Measurements from ENCODE around the gene ELOB.

ELOB gene

GRCh38 chr16:2810651-2811050, 33.6 kb upstream of the ELOB start:
- DNase-seq (ENCODE audit: low read depth, low spot score), result no peak

- DNase-seq (ENCODE audit: low read depth, low spot score), result no peak
These were observed 32.2 kb upstream of the ELOB start for GRCh38 chr16:2809149-2809760.

- DNase-seq (ENCODE audit: low read depth, low spot score), result no peak
These were observed 31.1 kb upstream of the ELOB start for GRCh38 chr16:2808181-2808580.

- DNase-seq (ENCODE audit: low read depth, low spot score), result no peak
These were observed 29.2 kb upstream of the ELOB start for GRCh38 chr16:2806286-2806685.

GRCh38 chr16:2804728-2805127, 27.6 kb upstream of the ELOB start:
- no peak for DNase-seq (ENCODE audit: low read depth, low spot score)

- no peak for DNase-seq (ENCODE audit: low read depth, low spot score)
These were observed 26.6 kb upstream of the ELOB start for GRCh38 chr16:2803545-2804195.

- DNase-seq (ENCODE audit: low read depth, low spot score), result no peak
These were observed 22.8 kb upstream of the ELOB start for GRCh38 chr16:2799859-2800226.

DNA sequence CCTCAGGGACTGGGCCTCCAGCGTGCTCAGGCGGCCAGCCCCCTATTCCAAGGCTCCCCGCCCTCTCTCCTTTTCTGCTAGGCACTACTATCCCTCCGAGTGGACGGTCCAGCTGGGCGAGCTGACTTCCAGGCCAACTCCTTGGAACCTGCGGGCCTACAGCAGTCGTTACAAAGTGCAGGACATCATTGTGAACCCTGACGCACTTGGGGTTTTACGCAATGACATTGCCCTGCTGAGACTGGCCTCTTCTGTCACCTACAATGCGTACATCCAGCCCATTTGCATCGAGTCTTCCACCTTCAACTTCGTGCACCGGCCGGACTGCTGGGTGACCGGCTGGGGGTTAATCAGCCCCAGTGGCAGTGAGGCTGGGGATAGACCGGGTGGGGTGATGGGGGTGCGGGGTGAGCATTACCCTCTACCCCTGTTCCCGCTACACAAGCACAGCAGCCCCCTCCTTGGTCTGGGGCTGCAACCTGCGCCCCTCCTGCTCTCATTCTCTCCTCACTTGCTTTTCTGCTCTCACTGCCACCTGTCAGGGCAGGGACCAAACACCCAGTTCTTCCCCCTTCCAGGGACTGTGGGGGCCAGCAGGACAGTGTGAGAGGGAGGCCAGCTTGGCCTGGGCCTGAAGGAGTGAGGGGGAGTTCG, 22.3 kb upstream of the ELOB start:
- no peak for DNase-seq (ENCODE audit: low read depth, low spot score)

DNA sequence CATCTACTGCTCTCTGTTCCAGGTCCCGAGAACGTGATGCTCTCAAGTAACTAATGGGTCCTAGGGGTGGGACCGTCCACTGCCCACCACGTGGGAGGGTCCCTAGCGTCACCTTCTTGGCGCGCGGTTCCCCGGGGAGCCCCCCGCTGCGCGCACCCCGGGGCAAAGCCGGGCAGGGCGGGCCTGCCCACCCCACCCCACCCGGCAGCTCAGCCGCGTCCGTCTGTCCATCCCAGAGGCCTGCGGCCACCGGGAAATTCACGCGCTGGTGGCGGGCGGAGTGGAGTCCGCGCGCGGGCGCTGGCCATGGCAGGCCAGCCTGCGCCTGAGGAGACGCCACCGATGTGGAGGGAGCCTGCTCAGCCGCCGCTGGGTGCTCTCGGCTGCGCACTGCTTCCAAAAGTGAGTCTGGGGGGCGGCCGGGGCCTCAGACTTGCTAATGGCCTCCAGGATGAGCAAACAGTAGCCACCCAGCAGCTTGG, 21.7 kb upstream of the ELOB start:
- DNase-seq (ENCODE audit: low read depth, low spot score), result no peak

- DNase-seq (ENCODE audit: low read depth, low spot score), result no peak
These were observed 18.5 kb upstream of the ELOB start for GRCh38 chr16:2795395-2796143.

GRCh38 chr16:2792940-2793339, 15.9 kb upstream of the ELOB start:
- DNase-seq (ENCODE audit: low read depth, low spot score), result no peak

- no peak for DNase-seq (ENCODE audit: low read depth, low spot score)
These were observed 14.1 kb upstream of the ELOB start for GRCh38 chr16:2791174-2791573.

DNA sequence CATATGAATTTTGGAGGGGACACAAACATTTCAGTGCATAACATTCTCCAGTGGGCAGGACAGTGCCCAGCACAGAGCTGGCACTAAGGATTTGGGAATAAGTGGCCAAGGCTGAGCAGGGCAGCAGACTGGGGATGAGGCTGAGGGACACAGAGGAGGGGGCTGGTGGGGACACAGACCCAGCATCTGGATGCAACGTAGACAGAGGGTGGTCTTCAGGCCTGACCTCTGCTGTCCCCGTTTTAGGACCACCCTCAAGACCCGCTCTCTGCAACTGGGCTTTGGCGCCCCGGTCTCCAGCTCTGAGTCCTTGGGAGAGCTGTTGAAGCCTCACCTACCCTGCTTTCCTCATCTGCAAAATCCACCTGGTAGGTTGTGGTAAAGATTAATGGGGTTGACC, 13.6 kb upstream of the ELOB start:
- DNase-seq (ENCODE audit: low read depth, low spot score), result no peak

- no peak for DNase-seq (ENCODE audit: low read depth, low spot score)
These were observed 10.9 kb upstream of the ELOB start for GRCh38 chr16:2787961-2788360.

DNA sequence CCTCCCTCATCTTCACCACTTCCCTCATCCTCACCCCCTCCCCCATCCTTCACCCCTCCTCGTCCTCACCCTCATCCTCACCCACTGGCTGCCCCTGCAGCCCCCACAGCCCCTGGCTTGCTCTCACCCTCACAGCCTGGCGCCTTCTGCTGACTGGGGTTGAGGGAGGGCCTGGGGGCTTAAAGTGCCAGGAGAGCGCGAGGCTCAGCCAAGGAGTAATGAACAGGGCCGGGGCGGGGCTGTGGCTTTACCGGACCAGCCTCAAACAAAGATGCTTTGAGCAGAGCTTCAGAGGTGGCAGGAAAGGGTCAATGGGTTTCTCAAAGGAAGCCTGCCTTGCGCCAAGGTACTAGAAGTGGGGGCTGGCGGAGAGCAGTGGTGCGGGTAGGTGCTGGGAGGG, 10.3 kb upstream of the ELOB start, which contains the start of gene PRSS33:
PRSS33 (minus strand) TSS at position 155 of the 400 bp plus-strand sequence. CDS start 1,013 bp downstream, outside the sequence.
- no peak for DNase-seq (ENCODE audit: low read depth, low spot score)

DNA sequence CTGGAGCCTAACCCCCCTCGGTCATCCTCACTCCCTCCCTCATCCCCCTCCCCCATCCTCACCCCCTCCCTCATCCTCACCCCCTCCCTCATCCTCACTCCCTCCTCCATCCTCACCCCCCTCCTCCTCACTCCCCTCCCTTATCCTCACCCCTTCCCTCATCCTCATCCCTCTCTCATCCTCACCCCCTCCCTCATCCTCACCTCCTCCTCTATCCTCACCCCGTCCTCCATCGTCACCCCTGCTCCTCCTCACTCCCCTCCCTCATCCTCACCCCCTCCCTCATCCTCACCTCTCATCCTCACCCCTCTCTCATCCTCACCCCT, 9.7 kb upstream of the ELOB start:
- no peak for DNase-seq (ENCODE audit: low read depth, low spot score)

GRCh38 chr16:2786061-2786825, 9.2 kb upstream of the ELOB start:
- no peak for DNase-seq (ENCODE audit: low read depth, low spot score)

DNA sequence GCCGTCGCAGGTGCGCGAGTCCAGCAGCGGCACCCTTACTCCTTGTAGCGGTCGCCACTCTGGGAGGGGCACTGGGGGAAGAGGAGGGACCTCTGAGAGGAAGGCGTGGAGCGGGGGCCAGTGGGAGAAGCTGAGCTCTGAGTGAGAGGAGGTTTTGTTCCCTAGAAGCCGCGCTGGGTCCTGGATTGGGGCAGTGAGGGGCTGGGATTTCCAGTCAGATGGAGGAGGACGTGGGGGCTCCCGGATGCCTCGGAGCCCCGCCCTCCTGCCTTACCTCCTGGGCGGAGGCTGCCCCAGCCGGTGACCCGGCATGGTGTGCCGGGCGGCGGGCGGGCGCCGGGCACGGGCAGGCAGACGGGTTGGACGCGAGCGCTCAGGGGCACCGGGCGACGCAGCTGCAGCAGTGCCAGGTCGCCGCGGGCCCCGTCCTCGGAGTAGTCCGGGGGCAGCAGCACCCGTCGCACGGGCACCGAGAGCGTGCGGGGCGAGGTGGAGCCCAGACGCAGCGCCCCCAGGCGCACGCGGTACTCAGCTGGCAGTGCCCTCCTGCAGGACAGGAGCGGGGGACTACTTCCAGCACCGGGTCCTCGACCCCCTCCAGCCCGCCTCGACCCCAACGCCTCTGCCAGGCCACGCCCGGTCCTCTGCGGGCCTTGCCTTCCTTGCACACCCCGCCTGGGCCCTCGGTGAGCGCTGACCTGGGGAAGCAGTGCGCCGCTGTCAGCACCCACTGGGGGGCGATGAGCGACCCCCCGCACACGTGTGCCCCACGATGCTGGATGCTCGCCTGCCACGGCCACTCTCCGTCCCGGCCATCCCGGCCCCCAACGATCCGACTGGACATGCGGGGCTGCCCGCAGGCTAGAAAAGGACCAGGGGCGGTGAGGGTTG, 8.3 kb upstream of the ELOB start:
- DNase-seq (ENCODE audit: low read depth, low spot score), result no peak

DNA sequence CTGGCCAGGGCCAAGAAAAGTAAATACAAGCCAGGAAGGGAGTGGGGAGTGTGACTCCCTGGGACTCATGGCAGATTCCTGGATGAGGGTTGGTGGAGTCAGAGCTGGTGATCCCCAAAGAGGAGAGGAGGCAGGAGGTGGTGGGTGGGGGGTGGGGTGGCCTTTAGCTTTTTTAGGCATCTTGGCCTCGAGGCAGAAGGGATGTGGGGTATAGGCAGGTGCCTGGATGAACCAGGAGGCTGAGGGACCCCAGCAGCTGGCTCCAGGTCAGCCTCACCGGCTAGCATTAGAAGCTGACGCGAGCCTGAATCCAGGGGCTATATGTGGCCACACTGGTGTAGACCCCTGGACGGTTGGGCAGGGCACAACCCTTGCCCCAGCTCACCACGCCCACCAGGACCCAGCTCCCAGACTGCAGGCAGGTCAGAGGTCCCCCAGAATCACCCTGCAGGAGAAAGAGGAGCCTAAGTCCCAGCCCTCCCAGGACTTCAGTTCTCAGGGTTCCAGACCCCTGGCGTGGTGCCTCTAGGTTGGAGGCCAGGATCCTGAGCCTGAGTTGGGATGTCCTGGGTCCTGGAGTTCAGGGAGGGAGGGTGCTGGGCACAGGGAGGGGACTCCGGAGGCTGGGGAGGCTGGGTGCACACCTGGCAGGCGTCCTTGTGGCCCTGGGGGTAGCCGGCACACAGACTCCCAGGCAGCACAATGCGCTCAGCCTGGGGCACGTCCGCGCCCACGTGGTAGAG, 7.4 kb upstream of the ELOB start:
- no peak for DNase-seq (ENCODE audit: low read depth, low spot score)

Measured in ELF-1 (cell line).